GM12872 (cell line): ENCODE results near the gene S100A4.

Source experiments
- CTCF ChIP-seq: IDR thresholded peaks from 3 replicates; pipeline ENCODE4 v1.5.1; 2011; ENCODE audit warnings: low read depth, mild to moderate bottlenecking, low read length, moderate library complexity; ENCODE audit not compliant: insufficient read depth

The S100A4 gene

DNA sequence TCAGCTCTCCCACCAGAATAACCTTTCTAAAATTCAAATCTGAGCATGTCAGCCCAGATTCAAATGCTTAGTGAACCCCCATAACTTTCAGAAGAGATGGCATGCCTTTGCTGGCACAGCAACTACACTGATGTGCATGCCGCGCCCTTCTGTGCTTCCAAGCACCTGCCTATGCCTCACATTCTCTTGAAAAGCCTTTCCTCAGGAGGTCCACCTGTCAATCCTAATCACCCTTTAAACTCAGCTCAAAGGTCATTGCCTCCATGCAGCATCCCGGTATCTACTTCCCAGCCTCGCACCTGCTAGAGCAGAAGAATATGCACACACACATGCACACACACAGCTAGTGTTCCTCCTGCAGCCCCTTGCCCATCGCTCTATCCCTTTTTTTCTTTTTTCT lies 25.3 kb upstream of the S100A4 start:
- TF ChIP-seq CTCF = no peak

- TF ChIP-seq CTCF = no peak
Measured at GRCh38 chr1:153569465-153569864, 23.9 kb upstream of the S100A4 start.

DNA sequence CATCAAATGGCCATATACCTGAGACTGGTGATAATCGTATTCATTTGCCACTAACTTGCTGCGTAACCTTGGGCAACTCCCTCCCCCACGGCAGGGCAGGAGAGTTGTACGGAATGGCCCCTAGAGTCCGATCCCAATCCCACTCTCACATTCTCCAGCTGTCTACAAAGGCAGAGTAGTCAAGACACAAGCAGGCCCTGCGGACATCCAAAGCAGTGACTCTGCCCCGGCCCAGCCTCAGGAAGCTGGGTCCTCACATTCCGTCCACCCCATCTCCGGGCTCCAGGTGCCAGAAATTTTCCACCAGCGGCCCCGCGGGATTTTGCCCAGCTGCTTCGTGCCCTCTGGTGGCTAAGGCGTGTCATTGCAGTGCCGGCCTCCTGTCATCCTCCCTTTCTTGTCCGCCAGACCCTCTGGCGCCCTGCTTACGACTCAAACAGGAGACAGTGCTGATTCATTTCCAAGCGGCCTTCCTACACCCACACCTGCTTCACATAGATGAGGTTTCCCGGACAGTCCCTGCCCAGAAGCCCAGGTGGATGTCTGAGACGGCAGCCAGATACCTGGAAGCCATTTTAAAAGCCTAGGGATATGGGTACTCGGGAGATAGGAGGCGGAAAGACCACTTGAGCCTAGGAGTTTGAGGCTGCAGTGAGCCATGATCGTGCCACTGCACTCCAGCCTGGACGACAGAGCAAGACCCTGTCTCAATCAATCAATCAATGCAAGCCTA lies 22.9 kb upstream of the S100A4 start:
- peak; percentile 99 for TF ChIP-seq CTCF

DNA sequence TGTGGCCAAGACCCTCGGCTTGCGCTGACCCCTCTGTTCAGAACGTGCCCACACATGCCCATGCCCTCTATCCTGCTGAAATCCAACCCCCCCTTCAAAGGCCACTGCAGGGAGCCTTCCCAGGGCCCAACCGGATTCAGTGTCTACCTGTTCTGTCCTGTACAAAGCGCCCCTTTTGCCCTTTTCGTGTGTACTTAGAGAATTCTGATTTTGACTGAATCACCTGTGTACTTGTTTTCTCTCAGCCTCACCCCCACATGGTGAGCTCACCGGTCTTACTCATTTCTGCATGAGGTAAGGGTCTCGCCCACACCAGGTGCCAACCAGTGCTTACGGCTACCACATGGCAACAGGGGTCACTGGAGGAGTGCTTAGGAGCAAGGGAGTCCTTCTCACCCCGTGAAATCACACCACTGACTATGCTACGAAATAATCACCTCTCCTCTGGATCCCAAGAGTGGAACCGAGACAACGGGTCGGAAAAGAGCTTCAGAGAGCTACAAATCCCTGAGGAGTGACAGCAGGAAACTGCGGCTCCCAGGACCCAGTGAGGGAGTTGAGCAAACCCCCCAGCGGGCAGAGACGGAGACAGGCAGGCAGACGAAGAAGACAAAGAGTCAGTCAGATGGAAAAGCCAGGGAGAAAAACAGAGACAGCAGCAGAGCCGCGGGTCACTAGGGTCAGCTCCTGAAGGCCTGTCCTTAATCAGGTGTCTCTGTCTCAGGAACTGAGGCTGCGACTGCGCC lies 22.2 kb upstream of the S100A4 start:
- TF ChIP-seq CTCF = no peak

DNA sequence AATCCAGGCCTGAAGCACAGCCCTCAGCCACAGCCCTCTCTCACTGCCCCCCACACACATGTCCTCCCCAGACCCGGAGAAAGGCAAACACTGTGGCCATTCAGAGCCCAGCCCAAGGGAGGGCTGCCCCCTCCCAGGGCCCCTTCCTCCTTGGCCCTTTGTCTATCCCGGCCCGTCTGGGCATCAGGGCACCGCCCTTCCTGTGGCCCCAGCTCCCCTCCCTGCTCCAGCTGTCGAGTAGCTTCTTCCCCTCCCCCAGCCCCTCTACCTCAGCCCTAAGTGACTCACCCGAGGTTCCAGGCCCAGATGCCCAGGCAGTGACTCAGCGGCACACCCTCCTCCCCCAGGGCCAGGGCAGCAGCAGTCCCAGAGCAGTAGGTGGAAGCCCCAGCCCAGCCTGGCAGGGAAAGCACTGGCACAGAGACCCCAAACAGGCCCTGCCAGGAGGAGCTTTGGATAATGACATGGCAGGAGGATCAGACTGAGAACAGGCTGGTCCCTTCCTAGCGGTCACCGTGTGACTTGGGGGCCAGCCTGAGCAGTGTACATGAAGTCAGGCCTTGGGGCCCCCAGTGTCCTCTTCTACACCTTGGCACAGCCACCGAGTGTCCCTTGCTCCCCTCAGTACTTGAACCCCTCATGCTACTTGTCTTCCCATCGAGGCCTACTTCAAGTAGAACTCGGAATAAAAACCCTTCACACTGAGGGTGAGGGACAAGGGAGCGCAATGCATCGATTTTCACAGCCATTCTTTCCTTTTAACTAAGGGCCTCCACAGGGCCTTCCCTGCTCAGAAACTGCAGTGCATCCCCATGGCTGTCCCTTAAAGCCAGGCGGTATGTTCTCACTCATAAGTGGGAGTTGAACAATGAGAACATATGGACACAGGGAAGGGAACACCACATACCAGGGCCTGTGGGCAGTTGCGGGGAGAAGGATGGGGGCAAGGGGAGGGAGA lies 21.1 kb upstream of the S100A4 start:
- TF ChIP-seq CTCF = no peak

DNA sequence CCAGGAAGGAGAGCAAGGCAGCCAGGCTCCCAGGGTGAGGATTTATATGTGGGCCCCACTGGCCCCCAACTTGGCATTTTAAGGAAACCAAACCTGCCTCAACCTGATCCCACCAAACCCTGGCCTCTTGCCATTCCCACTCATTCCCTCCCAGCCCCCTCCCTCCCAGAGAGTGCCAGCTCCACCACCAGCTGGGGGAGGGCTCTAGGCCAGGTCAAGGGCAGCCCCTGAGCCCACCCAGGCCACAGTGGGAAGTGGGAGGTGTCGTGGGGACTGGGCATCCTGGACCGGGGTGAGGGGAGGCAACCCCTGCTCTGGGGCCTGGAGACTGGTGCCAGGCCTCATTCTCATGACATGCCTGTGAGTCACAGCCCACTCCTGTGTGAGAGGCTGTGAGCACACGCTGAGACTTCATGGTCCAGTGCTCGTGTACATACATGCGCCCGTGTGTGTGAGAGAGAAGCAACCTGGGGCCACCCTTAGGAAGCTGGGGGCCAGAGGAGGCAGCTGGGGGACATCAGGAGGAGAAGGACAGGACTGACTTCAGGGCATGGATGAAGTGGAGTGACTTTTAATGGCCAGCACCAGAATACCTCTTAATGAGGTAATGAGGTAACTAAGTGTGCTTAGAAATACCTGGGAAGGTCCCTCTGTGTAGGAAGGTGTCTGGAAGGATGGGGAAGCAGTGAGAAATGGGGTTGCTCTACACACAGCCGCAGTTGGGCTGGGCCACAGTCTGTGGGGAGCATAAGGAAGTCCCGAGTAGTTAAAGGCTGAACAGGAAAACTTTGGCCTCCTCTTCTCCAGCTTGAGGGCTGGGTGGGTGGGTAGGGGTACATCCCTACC lies 20.1 kb upstream of the S100A4 start, which contains the start of gene S100A2:
S100A2 (minus strand) TSS at position 316 of the 846 bp plus-strand sequence. CDS start 1,967 bp downstream, outside the sequence.
- TF ChIP-seq CTCF = no peak
